ENCODE measurements around the gene RPL5.

RPL5 gene

DNA sequence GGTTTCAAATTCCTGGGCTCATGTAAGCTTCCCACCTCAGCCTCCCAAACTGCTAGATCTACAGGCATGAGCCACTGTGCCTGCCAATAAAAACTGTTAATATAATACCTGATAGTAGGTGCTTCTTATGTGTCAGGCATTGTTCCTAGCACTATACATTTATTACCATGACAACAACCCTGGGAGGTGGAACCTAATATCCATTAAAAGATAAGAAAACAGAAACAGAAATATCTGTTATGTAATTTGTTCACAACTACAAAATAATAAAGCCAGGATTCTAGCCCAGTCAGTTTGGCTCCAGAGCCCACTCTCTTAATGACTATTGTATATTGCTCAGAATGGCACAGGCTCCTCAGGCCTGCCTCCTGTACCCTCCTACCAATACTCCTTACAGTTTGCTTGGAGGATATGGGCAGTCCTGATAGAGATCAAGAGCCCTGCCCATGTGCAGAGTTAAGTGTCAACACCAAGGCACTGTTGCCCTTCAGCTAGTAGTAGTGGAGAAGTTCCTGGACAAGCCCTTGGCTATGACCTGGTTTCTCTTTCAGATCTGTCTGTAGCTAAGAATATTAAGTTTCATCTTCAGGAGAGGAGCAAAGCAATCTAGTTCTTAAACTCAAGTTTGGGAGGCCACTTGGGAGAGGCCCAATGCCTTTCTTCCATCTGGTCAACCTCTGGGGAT, 22.4 kb downstream of the RPL5 start:
- Histone ChIP-seq H3K4me3 (ENCODE audit: low read depth, low read length) (no peak overlapping the region), H3K4me1 (ENCODE audit: control insufficient read depth, insufficient read depth, low read length, unreplicated experiment) (no peaks in the 10 kb centered on the region), H3K79me2 (ENCODE audit: control insufficient read depth, insufficient read depth, low read length, unreplicated experiment) (no peaks in the 10 kb centered on the region), H3K36me3 (ENCODE audit: insufficient read depth, low read length) (no peaks in the 10 kb centered on the region), H2AFZ (ENCODE audit: low read length, unreplicated experiment) (no peak overlapping the region), H3K27me3 (ENCODE audit: insufficient read depth, low read length) (no peaks in the 10 kb centered on the region), H3K27ac (ENCODE audit: low read depth, low read length) (no peak overlapping the region)

GRCh38 chr1:92855236-92855635, 23.4 kb downstream of the RPL5 start:
- no peak overlapping the region for H2AFZ ChIP-seq (ENCODE audit: low read length, unreplicated experiment)
- no peaks in the 10 kb centered on the region for H3K79me2 ChIP-seq (ENCODE audit: control insufficient read depth, insufficient read depth, low read length, unreplicated experiment)
- H3K36me3 ChIP-seq (ENCODE audit: insufficient read depth, low read length), result no peaks in the 10 kb centered on the region
- no peak overlapping the region for H3K4me3 ChIP-seq (ENCODE audit: low read depth, low read length)
- no peaks in the 10 kb centered on the region for H3K4me1 ChIP-seq (ENCODE audit: control insufficient read depth, insufficient read depth, low read length, unreplicated experiment)
- H3K27me3 ChIP-seq (ENCODE audit: insufficient read depth, low read length), result no peaks in the 10 kb centered on the region
- H3K27ac ChIP-seq (ENCODE audit: low read depth, low read length), result no peak overlapping the region

- Histone ChIP-seq H3K4me1 (ENCODE audit: control insufficient read depth, insufficient read depth, low read length, unreplicated experiment) (no peaks in the 10 kb centered on the region), H2AFZ (ENCODE audit: low read length, unreplicated experiment) (no peak overlapping the region), H3K27me3 (ENCODE audit: insufficient read depth, low read length) (no peaks in the 10 kb centered on the region), H3K27ac (ENCODE audit: low read depth, low read length) (no peak overlapping the region), H3K36me3 (ENCODE audit: insufficient read depth, low read length) (no peaks in the 10 kb centered on the region), H3K4me3 (ENCODE audit: low read depth, low read length) (no peak overlapping the region), H3K79me2 (ENCODE audit: control insufficient read depth, insufficient read depth, low read length, unreplicated experiment) (no peaks in the 10 kb centered on the region)
Measured at GRCh38 chr1:92857817-92858216, 26.0 kb downstream of the RPL5 start.

DNA sequence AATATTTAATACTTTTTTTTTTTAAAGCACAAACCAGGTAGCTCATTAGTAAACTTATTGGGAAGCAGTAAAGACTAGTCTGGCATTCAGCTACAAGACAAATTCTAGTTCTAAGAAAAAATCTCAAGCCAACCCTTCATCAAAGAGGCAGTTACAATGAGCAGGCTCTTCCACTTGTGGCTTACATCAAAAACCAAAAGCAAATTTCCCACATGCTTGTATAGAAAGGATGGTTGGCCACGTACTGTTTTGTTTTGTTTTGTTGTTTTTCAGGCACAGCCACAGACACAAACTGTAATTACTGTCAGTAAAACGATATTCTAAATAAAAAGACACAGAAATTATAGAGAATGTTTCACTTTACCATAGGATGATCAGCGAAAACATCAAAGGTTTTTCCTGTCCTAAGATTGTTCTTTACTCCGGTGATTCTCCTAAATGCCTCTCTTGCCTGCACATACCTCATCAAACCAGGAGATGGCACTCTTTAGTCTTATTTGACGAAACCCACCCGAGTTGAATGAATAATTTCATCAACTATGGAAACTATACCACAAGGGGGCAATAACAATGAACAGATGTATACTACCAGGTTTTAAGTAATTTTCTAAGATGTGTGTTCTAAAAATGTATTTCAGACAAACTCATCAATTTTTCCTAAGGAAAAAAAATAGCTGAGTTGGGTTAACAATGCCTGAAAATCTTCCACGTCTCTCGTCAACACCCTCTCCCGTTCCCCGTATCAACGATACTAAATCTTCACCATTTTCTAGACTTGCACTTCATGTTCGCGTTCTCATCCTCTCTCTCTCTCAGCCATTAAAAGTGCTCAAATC, 26.9 kb downstream of the RPL5 start:
- H3K79me2 ChIP-seq (ENCODE audit: control insufficient read depth, insufficient read depth, low read length, unreplicated experiment), result no peaks in the 10 kb centered on the region
- H3K27me3 ChIP-seq (ENCODE audit: insufficient read depth, low read length), result no peaks in the 10 kb centered on the region
- H3K4me1 ChIP-seq (ENCODE audit: control insufficient read depth, insufficient read depth, low read length, unreplicated experiment), result no peaks in the 10 kb centered on the region
- no peaks in the 10 kb centered on the region for H3K36me3 ChIP-seq (ENCODE audit: insufficient read depth, low read length)
- no peak overlapping the region for H3K4me3 ChIP-seq (ENCODE audit: low read depth, low read length)
- no peak overlapping the region for H3K27ac ChIP-seq (ENCODE audit: low read depth, low read length)
- no peak overlapping the region for H2AFZ ChIP-seq (ENCODE audit: low read length, unreplicated experiment)

DNA sequence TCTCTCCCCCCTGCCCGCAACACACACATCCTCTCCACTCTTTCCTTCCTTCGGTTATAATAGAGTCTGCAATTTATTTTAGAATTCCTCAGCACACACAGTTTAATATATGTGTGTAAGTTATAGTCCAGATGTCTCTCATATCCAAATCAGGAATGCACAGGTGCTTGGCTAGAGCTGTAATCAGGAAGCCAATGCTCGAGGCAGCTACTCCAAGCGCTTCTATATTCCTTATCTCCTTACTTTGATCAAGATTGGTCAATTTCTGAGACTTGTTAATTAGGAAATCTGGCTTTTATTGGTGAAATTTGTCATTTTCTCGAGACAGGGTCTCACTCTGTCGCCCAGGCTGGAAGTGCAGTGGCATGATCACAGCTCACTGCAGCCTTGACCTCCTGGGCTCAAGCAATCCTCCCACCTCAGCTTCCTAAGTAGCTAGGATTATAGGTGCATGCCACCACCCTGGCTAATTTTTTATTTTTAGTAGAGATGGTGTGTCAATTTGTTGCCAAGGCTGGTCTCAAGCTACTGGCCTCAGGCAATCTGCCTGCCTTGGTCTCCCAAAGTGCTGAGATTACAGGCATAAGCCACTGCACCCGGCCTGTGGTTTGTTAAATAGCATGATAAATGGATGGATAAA, 27.7 kb downstream of the RPL5 start:
- Histone ChIP-seq H3K4me3 (ENCODE audit: low read depth, low read length) (no peak overlapping the region), H3K36me3 (ENCODE audit: insufficient read depth, low read length) (no peaks in the 10 kb centered on the region), H2AFZ (ENCODE audit: low read length, unreplicated experiment) (no peak overlapping the region), H3K4me1 (ENCODE audit: control insufficient read depth, insufficient read depth, low read length, unreplicated experiment) (no peaks in the 10 kb centered on the region), H3K27me3 (ENCODE audit: insufficient read depth, low read length) (no peaks in the 10 kb centered on the region), H3K79me2 (ENCODE audit: control insufficient read depth, insufficient read depth, low read length, unreplicated experiment) (no peaks in the 10 kb centered on the region), H3K27ac (ENCODE audit: low read depth, low read length) (no peak overlapping the region)

- Histone ChIP-seq H3K27ac (ENCODE audit: low read depth, low read length) (no peak overlapping the region), H3K4me3 (ENCODE audit: low read depth, low read length) (no peak overlapping the region), H2AFZ (ENCODE audit: low read length, unreplicated experiment) (no peak overlapping the region), H3K27me3 (ENCODE audit: insufficient read depth, low read length) (no peaks in the 10 kb centered on the region), H3K36me3 (ENCODE audit: insufficient read depth, low read length) (no peaks in the 10 kb centered on the region), H3K79me2 (ENCODE audit: control insufficient read depth, insufficient read depth, low read length, unreplicated experiment) (no peaks in the 10 kb centered on the region), H3K4me1 (ENCODE audit: control insufficient read depth, insufficient read depth, low read length, unreplicated experiment) (no peaks in the 10 kb centered on the region)
Measured at GRCh38 chr1:92862605-92863004, 30.8 kb downstream of the RPL5 start.

DNA sequence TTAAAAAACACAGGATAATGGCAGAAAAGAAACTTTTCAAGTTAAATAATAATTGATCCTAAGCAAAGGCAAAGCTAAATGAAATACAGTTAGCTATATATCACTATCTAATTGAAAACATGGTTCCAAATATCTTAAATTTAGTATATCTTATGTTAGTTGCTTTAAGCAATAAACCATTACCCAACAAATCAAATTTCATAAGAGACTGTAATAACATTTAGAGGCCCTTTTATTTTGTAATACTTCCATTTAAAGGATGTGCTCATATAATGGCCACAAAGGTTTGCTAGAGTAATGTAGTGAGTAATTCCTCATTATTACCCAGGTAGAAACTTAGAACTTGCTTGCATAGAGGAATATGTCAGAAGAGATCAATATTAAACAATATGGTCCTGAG, 32.3 kb downstream of the RPL5 start:
- Histone ChIP-seq H3K4me1 (ENCODE audit: control insufficient read depth, insufficient read depth, low read length, unreplicated experiment) (no peaks in the 10 kb centered on the region), H3K27me3 (ENCODE audit: insufficient read depth, low read length) (no peaks in the 10 kb centered on the region), H2AFZ (ENCODE audit: low read length, unreplicated experiment) (no peak overlapping the region), H3K4me3 (ENCODE audit: low read depth, low read length) (no peak overlapping the region), H3K36me3 (ENCODE audit: insufficient read depth, low read length) (no peaks in the 10 kb centered on the region), H3K27ac (ENCODE audit: low read depth, low read length) (no peak overlapping the region), H3K79me2 (ENCODE audit: control insufficient read depth, insufficient read depth, low read length, unreplicated experiment) (no peaks in the 10 kb centered on the region)

DNA sequence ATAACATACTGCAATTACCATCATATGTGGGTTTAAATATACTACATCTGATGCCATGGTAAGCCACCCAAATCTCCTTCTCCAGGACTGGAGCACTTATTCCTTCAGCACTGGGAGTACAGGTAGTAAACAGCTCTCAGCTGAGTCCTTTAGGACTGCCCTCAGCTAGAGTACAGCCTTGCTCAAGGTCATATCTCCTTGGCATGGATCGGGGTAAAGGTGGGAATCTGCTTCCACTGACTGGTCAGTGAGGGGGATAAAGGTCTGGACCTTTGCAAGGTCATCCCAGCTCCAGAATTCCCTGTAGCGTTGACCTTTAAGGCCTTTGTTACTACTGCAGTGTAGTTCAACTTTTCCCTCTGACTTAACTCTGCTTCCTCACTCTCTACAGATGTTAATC, 38.8 kb downstream of the RPL5 start:
- H3K4me1 ChIP-seq (ENCODE audit: control insufficient read depth, insufficient read depth, low read length, unreplicated experiment), result no peaks in the 10 kb centered on the region

DNA sequence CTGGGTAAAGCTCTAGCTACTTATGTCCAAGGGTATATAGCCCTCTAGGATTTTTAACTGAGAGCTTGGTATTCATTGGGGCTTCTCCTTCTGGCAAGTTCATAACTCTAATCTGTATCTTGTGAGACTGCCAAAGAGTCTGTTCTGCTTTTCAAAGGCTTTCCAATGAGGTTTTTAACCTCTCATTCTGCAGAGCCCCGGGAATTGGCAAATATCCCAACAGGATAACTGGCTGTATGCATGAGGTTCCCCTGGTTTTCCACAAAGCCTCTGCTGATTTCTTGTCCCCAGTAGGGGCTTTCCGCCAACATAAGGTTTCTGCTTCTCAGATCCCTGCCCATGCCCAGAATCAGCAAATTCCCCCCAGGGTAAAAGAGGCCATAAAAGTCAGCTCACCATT, 40.9 kb downstream of the RPL5 start:
- H3K4me1 ChIP-seq (ENCODE audit: control insufficient read depth, insufficient read depth, low read length, unreplicated experiment), result no peaks in the 10 kb centered on the region
- H2AFZ ChIP-seq (ENCODE audit: low read length, unreplicated experiment), result no peak overlapping the region
- H3K4me3 ChIP-seq (ENCODE audit: low read depth, low read length), result no peak overlapping the region
- no peaks in the 10 kb centered on the region for H3K27me3 ChIP-seq (ENCODE audit: insufficient read depth, low read length)
- H3K36me3 ChIP-seq (ENCODE audit: insufficient read depth, low read length), result peaks cover 13% of the 10 kb centered on the region
- no peaks in the 10 kb centered on the region for H3K79me2 ChIP-seq (ENCODE audit: control insufficient read depth, insufficient read depth, low read length, unreplicated experiment)
- no peak overlapping the region for H3K27ac ChIP-seq (ENCODE audit: low read depth, low read length)

More for the DNA sequence above, 38.8 kb downstream of the RPL5 start:
- no peak overlapping the region for H2AFZ ChIP-seq (ENCODE audit: low read length, unreplicated experiment)
- no peak overlapping the region for H3K27ac ChIP-seq (ENCODE audit: low read depth, low read length)
- no peak overlapping the region for H3K4me3 ChIP-seq (ENCODE audit: low read depth, low read length)
- no peaks in the 10 kb centered on the region for H3K79me2 ChIP-seq (ENCODE audit: control insufficient read depth, insufficient read depth, low read length, unreplicated experiment)
- peaks cover 13% of the 10 kb centered on the region for H3K36me3 ChIP-seq (ENCODE audit: insufficient read depth, low read length)
- no peaks in the 10 kb centered on the region for H3K27me3 ChIP-seq (ENCODE audit: insufficient read depth, low read length)

- peaks cover 13% of the 10 kb centered on the region for H3K36me3 ChIP-seq (ENCODE audit: insufficient read depth, low read length)
- no peak overlapping the region for H2AFZ ChIP-seq (ENCODE audit: low read length, unreplicated experiment)
- H3K4me3 ChIP-seq (ENCODE audit: low read depth, low read length), result no peak overlapping the region
- H3K27me3 ChIP-seq (ENCODE audit: insufficient read depth, low read length), result no peaks in the 10 kb centered on the region
- no peaks in the 10 kb centered on the region for H3K4me1 ChIP-seq (ENCODE audit: control insufficient read depth, insufficient read depth, low read length, unreplicated experiment)
- H3K79me2 ChIP-seq (ENCODE audit: control insufficient read depth, insufficient read depth, low read length, unreplicated experiment), result no peaks in the 10 kb centered on the region
- no peak overlapping the region for H3K27ac ChIP-seq (ENCODE audit: low read depth, low read length)
Measured at GRCh38 chr1:92874987-92875386, 43.1 kb downstream of the RPL5 start.

Measured in ACC112 (cell line).